Measurements from ENCODE around the gene TM2D3. TPM values are rescaled to one million over a fixed set of nuclear protein-coding genes. Genes with fewer than 3 reads are reported as not detected.

The TM2D3 gene, protein sequence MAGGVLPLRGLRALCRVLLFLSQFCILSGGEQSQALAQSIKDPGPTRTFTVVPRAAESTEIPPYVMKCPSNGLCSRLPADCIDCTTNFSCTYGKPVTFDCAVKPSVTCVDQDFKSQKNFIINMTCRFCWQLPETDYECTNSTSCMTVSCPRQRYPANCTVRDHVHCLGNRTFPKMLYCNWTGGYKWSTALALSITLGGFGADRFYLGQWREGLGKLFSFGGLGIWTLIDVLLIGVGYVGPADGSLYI
- 15.4 and 21.3 TPM in 2 replicates for total RNA-seq

DNA sequence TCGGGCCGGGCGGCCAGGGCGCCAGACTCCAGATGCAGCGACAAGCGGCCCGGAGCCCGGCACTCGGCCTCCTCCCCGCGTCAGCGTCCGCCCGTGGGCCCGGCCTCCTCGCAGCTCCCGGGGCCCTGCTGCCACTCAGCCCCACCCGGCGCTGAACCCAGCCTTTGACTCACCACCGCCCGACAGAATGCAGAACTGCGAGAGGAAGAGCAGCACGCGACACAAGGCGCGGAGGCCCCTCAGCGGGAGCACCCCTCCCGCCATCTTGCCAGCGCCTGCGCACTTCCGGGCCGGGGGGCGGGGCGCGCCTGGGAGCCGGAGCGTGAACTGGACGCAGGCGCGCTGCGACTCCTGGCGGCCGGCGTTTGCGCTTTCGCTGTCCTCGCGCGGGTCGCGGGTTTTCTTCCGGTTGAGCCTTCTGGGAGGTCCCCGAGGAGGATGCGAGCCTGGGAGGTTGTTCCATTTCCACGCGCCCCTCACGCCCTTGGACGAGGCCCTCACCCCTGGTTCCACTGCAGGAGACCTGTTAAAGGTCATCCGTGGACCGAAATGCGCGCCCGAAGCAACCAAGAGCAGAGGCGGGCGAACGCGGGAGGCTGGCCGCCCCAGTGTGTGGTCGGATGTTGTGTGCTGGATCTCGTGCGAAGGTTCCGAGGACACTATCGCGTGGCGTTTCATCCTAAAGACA, at the start of gene TM2D3:
Gene TM2D3, minus strand, starts transcription at position 284 of the 688 bp plus-strand sequence. Its CDS starts 20 bp downstream, at position 264.

Other genes starting within 250 kb of the TM2D3 start
- 7.8 and 12.5 TPM in 2 replicates for gene PCSK6, start 162.7 kb downstream of the TM2D3 start, total RNA-seq
- gene TARS3, start 72.1 kb upstream of the TM2D3 start, total RNA-seq: 5.1 and 5.2 TPM in 2 replicates
- not detected in 2 replicates for gene OR4F6, start 151.1 kb upstream of the TM2D3 start, total RNA-seq
- not detected in 2 replicates for gene OR4F15, start 159.8 kb upstream of the TM2D3 start, total RNA-seq

Data from airway epithelial cell (primary cell).